Naive thymus-derived CD4-positive, alpha-beta T cell (primary cell): ENCODE data around the gene REL. TPM values are rescaled to one million over a fixed set of nuclear protein-coding genes. Genes with fewer than 3 reads are reported as not detected.

ENCODE experiments used
- ATAC-seq: fragments of 150-1000 bp; cut with Tn5 transposase; 2 replicates; pipeline ENCODE4 v1.10.0; 2021; ENCODE audit warnings: mild to moderate bottlenecking, moderate library complexity
- CTCF ChIA-PET: fragments of 350-600 bp; sonication (Branson Sonifier 250); formaldehyde crosslinking; loops from one replicate; lab custom pipeline; 2021; ENCODE audit warnings: antibody characterized with exemption; lab: Charles Lee
- POLR2A ChIA-PET: fragments of 350-600 bp; sonication (Branson Sonifier 250); formaldehyde crosslinking; loops from one replicate; lab custom pipeline; 2021; ENCODE audit warnings: antibody characterized with exemption, inconsistent platforms; lab: Charles Lee
- DNase-seq, 9 donors: peaks; one replicate each; pipeline versions ENCODE4 v3.0.0 to v3.0.0-alpha.2; 2020 to 2022; ENCODE audit warnings: mixed read lengths in 1 of 9
- H3K27ac ChIP-seq: one replicate; pipeline ENCODE4 v1.7.0; 2013; ENCODE audit warnings: mild to moderate bottlenecking, low read depth, low read length, moderate library complexity
- H3K27me3 ChIP-seq, 2 donors: one replicate each; pipeline ENCODE4 v1.7.0; 2013; ENCODE audit warnings: low read length in 2 of 2, mild to moderate bottlenecking in 2 of 2, moderate library complexity in 2 of 2; ENCODE audit not compliant: control insufficient read depth in 2 of 2, insufficient read depth in 2 of 2
- H3K36me3 ChIP-seq, 3 experiments: 1 replicate in 2 of 3; 2 replicates in 1 of 3; pipeline ENCODE4 v1.7.0; 2013; ENCODE audit warnings: low read length in 3 of 3, mild to moderate bottlenecking in 3 of 3, moderate library complexity in 1 of 3; ENCODE audit not compliant: insufficient read depth in 3 of 3, control insufficient read depth in 2 of 3
- H3K4me1 ChIP-seq, 2 donors: one replicate each; pipeline ENCODE4 v1.7.0; 2013; ENCODE audit warnings: low read length in 2 of 2, mild to moderate bottlenecking in 2 of 2, moderate library complexity in 1 of 2; ENCODE audit not compliant: control insufficient read depth in 2 of 2, insufficient read depth in 2 of 2
- H3K4me3 ChIP-seq: 2 replicates; pipeline ENCODE4 v1.7.0; 2013; ENCODE audit warnings: mild to moderate bottlenecking, low read length
- H3K9me3 ChIP-seq, 3 experiments: 1 replicate in 2 of 3; 2 replicates in 1 of 3; pipeline ENCODE4 v1.7.0; 2013; ENCODE audit warnings: low read length in 3 of 3; ENCODE audit not compliant: control insufficient read depth in 2 of 3
- H3K27ac Mint-ChIP-seq, 9 donors: one replicate each; pipeline ENCODE4 v1.8.0; 2020 to 2022; ENCODE audit warnings: mixed read lengths in 9 of 9, mild to moderate bottlenecking in 8 of 9, moderate library complexity in 5 of 9, inconsistent platforms in 2 of 9
- H3K27me3 Mint-ChIP-seq, 5 donors: one replicate each; pipeline ENCODE4 v1.8.0; 2021 to 2022; ENCODE audit warnings: mixed read lengths in 5 of 5, mild to moderate bottlenecking in 1 of 5
- H3K36me3 Mint-ChIP-seq, 5 donors: one replicate each; pipeline ENCODE4 v1.8.0; 2020 to 2022; ENCODE audit warnings: mixed read lengths in 5 of 5, mild to moderate bottlenecking in 3 of 5, inconsistent platforms in 1 of 5
- H3K4me1 Mint-ChIP-seq, 7 donors: one replicate each; pipeline ENCODE4 v1.8.0; 2020 to 2022; ENCODE audit warnings: mixed read lengths in 7 of 7, mild to moderate bottlenecking in 3 of 7, inconsistent platforms in 1 of 7
- H3K4me3 Mint-ChIP-seq, 10 donors: one replicate each; pipeline ENCODE4 v1.8.0; 2020 to 2022; ENCODE audit warnings: mild to moderate bottlenecking in 10 of 10, mixed read lengths in 10 of 10, moderate library complexity in 6 of 10, inconsistent platforms in 2 of 10
- H3K9me3 Mint-ChIP-seq, 11 donors: one replicate each; pipeline ENCODE4 v1.8.0; 2020 to 2022; ENCODE audit warnings: mixed read lengths in 11 of 11, mild to moderate bottlenecking in 4 of 11, inconsistent platforms in 1 of 11, moderate library complexity in 1 of 11
- intact Hi-C, 2 donors: fragments of 100-400 bp; cut with micrococcal nuclease; formaldehyde crosslinking; loops; one replicate each; pipeline ENCODE4 v1.15.1; 2023
- polyA plus RNA-seq, 2 donors: library from polyadenylated mRNA; unstranded; fragments of 300-500 nt; fragmentation: Illumina TruSeq; gene quantifications; one replicate each; pipeline ENCODE4 v1.2.3, GENCODE V29; 2021
- total RNA-seq, 6 experiments: library from RNA in 5 of 6; stranded (reverse) in 5 of 6; gene quantifications; 1 replicate in 5 of 6; 2 replicates in 1 of 6; pipeline ENCODE4 v1.2.3 and lab custom pipeline; 2021 to 2026

Gene REL
- total and polyA plus RNA-seq, 7 experiments from 2014 or later: 10.9 to 78.8 (median 21.8) TPM

DNA sequence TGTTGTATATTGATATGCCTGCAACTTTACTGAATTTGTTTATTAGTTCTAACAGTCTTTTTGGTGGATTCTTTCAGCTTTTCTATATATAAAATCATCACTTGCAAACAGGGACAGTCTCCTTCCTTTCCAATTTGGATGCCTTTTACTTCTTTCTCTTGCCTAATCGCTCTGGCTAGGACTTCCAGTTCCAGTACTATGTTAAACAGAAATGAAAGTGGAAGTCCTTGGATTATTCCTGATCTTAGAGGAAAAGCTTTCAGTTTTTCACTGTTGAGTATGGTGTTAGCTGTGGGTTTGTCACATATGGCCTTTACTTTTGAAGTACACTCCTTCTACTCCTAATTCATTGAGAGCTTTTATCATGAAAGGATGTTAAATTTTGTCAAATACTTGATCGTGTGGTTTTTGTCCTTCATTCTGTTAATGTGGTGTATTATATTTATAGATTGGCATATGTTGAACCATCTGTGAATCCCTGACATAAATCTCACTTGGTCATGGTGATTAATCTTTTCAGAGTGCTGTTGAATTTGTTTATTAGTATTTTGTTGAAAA lies 52.9 kb downstream of the REL start:
- no peak overlapping the region for H3K4me3 Mint-ChIP-seq
- Histone ChIP-seq H3K27ac (no peak overlapping the region), H3K36me3 (peaks cover 0 to 9% (median 0%) of the 10 kb centered on the region in 3 experiments), H3K4me1 (no peaks in the 10 kb centered on the region), H3K9me3 (no peaks in the 10 kb centered on the region), H3K4me3 (no peak overlapping the region), H3K27me3 (no peaks in the 10 kb centered on the region)
- H3K4me1 Mint-ChIP-seq: peaks cover under 1 to 21% (median 5%) of the 10 kb centered on the region in 7 donors
- intact Hi-C loops: no loop called here
- H3K27me3 Mint-ChIP-seq: no peaks in the 10 kb centered on the region
- no peak for ATAC-seq
- POLR2A ChIA-PET: interaction anchor here (1.2 kb wide), 1 partner anchor 30 kb away, joined by 3 read pairs; no protein-coding TSS in a partner anchor
- CTCF ChIA-PET: interaction anchor here (1.2 kb wide), 1 partner anchor 65 kb away, joined by 3 read pairs; no protein-coding TSS in a partner anchor
- H3K9me3 Mint-ChIP-seq: no peaks in the 10 kb centered on the region
- no peak for DNase-seq
- peaks cover 7 to 44% (median 26%) of the 10 kb centered on the region in 5 donors for H3K36me3 Mint-ChIP-seq
- peak overlapping the region in 1 of 9 donors; percentile 60 for H3K27ac Mint-ChIP-seq

DNA sequence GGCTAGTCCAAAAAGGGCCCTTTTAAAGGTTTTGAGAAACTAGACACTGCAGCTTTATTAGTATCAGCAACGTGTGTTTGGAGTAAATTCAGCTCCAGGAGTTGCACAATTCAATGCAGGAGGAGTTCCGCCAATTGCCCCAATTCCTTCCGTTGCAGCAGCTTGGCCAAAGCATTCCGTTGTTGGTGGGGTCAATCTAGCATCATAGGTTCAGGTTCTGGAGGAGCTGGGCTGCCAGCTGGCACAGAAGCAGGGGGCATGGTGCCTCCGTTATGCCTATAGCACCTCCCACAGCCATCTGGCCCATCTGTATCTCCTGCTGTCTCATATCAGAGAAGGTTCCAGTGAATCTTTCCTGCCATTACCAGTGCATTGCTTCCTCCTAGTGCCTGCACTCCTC lies 55.4 kb downstream of the REL start:
- H3K27ac ChIP-seq: no peak overlapping the region
- no peaks in the 10 kb centered on the region for H3K9me3 ChIP-seq
- peak overlapping the region in 1 of 9 donors; percentile 77 for H3K27ac Mint-ChIP-seq
- DNase-seq (no peak), ATAC-seq (no peak)
- ChIA-PET CTCF (no interaction called here), POLR2A (no interaction called here)
- no peak overlapping the region for H3K4me3 ChIP-seq
- H3K9me3 Mint-ChIP-seq: no peaks in the 10 kb centered on the region
- H3K27me3 Mint-ChIP-seq: no peaks in the 10 kb centered on the region
- intact Hi-C loops: no loop called here
- H3K4me1 ChIP-seq: no peaks in the 10 kb centered on the region
- H3K36me3 ChIP-seq: peaks cover 0 to 6% (median 0%) of the 10 kb centered on the region in 3 experiments
- no peaks in the 10 kb centered on the region for H3K27me3 ChIP-seq
- peaks cover 3 to 21% (median 5%) of the 10 kb centered on the region in 7 donors for H3K4me1 Mint-ChIP-seq
- H3K36me3 Mint-ChIP-seq: peaks cover 7 to 46% (median 24%) of the 10 kb centered on the region in 5 donors
- no peak overlapping the region for H3K4me3 Mint-ChIP-seq

DNA sequence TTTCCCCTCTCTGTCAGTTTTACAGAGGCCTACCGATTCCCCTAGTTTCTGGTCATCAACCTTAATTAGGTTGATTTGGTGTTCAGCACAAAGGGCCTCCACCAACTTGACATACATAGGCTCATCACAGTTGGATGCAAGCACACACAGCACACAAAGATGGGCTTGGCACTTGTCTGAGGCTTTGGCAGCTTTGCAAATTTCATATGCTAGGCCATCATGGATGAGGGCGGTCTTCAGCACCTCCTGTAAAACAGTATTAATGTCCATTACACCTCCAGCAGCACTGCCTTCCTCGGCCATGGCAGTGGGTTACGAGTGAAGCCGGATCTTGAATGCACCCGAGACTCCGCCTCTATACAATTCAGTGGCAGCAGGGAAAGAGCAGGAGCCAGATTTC lies 56.9 kb downstream of the REL start:
- peaks cover 3 to 21% (median 5%) of the 10 kb centered on the region in 7 donors for H3K4me1 Mint-ChIP-seq
- ChIA-PET POLR2A (no interaction called here), CTCF (no interaction called here)
- no peaks in the 10 kb centered on the region for H3K27me3 ChIP-seq
- no peaks in the 10 kb centered on the region for H3K9me3 Mint-ChIP-seq
- no peak overlapping the region for H3K4me3 ChIP-seq
- no peak overlapping the region for H3K4me3 Mint-ChIP-seq
- no peak overlapping the region for H3K27ac ChIP-seq
- no peaks in the 10 kb centered on the region for H3K4me1 ChIP-seq
- H3K27me3 Mint-ChIP-seq: no peaks in the 10 kb centered on the region
- H3K27ac Mint-ChIP-seq: peak overlapping the region in 2 of 9 donors; percentile 20 to 75
- peaks cover 4 to 39% (median 18%) of the 10 kb centered on the region in 5 donors for H3K36me3 Mint-ChIP-seq
- no peaks in the 10 kb centered on the region for H3K9me3 ChIP-seq
- intact Hi-C loops: no loop called here
- no peak for ATAC-seq
- no peak for DNase-seq
- peaks cover 0 to 6% (median 0%) of the 10 kb centered on the region in 3 experiments for H3K36me3 ChIP-seq

DNA sequence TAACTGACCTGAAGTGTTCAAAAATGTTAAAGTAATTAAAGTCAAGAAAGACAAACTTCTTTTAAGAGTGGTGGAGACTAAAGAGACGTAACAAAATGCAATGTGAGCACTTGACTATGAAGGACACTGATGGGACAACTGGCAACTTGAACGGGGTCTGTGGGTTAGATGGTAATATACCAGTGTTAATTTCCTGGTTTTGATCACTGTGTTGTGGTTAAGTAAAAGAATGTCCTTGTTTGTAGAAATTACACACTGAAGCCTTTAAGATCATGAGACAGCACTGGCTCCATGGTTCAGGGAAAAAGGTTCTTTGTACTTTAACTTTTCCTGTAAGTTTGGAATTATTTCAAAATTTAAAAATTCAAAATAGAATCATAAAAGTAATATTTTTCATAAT lies 58.2 kb downstream of the REL start:
- Mint-ChIP-seq H3K4me3 (no peak overlapping the region), H3K4me1 (peaks cover 3 to 10% (median 5%) of the 10 kb centered on the region in 7 donors), H3K9me3 (no peaks in the 10 kb centered on the region), H3K27ac (peak overlapping the region in 1 of 9 donors; percentile 2), H3K36me3 (peaks cover 4 to 50% (median 18%) of the 10 kb centered on the region in 5 donors), H3K27me3 (no peaks in the 10 kb centered on the region)
- DNase-seq (no peak), ATAC-seq (no peak)
- no peaks in the 10 kb centered on the region for H3K9me3 ChIP-seq
- H3K27ac ChIP-seq: no peak overlapping the region
- H3K36me3 ChIP-seq: peaks cover 0 to 6% (median 0%) of the 10 kb centered on the region in 3 experiments
- ChIA-PET CTCF (no interaction called here), POLR2A (no interaction called here)
- no peak overlapping the region for H3K4me3 ChIP-seq
- H3K27me3 ChIP-seq: no peaks in the 10 kb centered on the region
- intact Hi-C loops: no loop called here
- H3K4me1 ChIP-seq: no peaks in the 10 kb centered on the region

DNA sequence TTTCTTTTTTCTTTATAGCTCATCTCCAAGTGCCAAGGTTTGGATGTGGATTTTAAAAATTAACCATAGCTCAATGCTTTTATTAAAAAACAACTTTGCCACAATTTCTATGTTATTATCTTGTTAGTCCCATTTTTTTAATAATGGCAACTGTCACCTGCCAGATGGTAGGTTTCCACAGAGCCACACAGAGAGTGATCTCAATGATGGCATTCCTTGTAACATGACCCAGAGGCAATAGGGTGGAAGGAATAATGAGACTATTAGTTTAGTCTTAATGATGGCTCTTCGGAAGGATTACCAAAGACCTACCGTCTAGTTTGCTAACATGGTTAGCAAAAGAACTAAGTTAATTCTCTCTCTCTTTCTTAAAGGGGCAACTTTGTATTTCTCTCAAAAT lies 64.0 kb downstream of the REL start:
- H3K27me3 Mint-ChIP-seq: no peaks in the 10 kb centered on the region
- no peak overlapping the region for H3K4me3 ChIP-seq

DNA sequence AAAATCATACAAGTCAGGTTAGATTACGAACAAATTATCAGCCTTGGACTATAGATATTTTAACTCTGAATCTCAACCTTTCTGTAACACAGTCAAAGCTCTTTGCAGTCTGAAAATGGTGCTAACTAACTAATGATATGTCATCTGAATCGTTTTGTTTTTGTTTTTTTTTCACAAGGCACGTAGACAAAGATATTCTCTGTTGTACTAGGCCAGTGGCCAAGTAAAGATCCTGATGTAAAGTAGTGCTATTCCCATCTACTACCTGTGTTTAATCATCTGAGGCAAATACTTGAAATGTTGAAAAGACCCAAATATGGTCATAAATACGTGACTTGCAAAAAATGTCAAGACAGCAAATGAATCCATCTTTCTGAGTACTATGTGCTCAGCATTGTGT lies 65.7 kb downstream of the REL start:
- CTCF ChIA-PET: no interaction called here
- H3K4me3 Mint-ChIP-seq: no peak overlapping the region

More for the DNA sequence above, 64.0 kb downstream of the REL start:
- H3K4me1 ChIP-seq: peaks cover 0 to 8% of the 10 kb centered on the region in 2 donors
- CTCF ChIA-PET: no interaction called here
- no peak overlapping the region for H3K27ac ChIP-seq
- ATAC-seq (no peak), DNase-seq (no peak)
- H3K27ac Mint-ChIP-seq: no peak overlapping the region
- no peaks in the 10 kb centered on the region for H3K36me3 ChIP-seq
- POLR2A ChIA-PET: no interaction called here
- H3K4me3 Mint-ChIP-seq: no peak overlapping the region
- no peaks in the 10 kb centered on the region for H3K9me3 ChIP-seq
- H3K9me3 Mint-ChIP-seq: peaks cover 0 to 3% (median 0%) of the 10 kb centered on the region in 11 donors
- H3K27me3 ChIP-seq: no peaks in the 10 kb centered on the region
- H3K36me3 Mint-ChIP-seq: peaks cover 5 to 44% (median 14%) of the 10 kb centered on the region in 5 donors
- intact Hi-C loops: no loop called here
- peaks cover 0 to 10% (median 5%) of the 10 kb centered on the region in 7 donors for H3K4me1 Mint-ChIP-seq

DNA sequence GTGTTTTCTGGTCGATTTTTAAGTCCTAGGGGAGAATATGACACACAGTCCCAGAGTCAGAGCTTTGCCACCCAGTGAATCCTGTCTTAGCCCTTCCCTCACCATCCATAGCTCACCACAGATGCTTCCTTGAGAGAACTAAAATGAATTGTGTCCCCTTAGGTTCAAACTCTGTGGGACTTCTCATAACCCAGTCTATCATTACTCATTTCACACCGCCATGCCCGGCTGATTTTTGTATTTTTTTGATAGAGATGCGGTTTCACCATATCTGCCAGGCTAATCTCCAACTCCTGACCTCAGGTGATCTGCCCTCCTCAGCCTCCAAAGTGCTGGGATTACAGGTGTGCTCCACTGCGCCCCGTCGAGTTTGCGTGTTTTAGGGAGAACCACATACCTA lies 66.8 kb downstream of the REL start:
- ChIA-PET POLR2A (no interaction called here), CTCF (no interaction called here)
- H3K4me1 ChIP-seq: peaks cover 0 to 8% of the 10 kb centered on the region in 2 donors
- no peak overlapping the region for H3K4me3 ChIP-seq
- H3K27ac ChIP-seq: no peak overlapping the region
- intact Hi-C loops: no loop called here
- H3K9me3 ChIP-seq: no peaks in the 10 kb centered on the region
- peaks cover 0 to 3% (median 0%) of the 10 kb centered on the region in 11 donors for H3K9me3 Mint-ChIP-seq
- H3K4me1 Mint-ChIP-seq: peaks cover 0 to 10% (median 5%) of the 10 kb centered on the region in 7 donors
- H3K36me3 ChIP-seq: no peaks in the 10 kb centered on the region
- H3K27ac Mint-ChIP-seq: no peak overlapping the region
- H3K4me3 Mint-ChIP-seq: no peak overlapping the region
- no peak for DNase-seq
- no peaks in the 10 kb centered on the region for H3K27me3 ChIP-seq
- no peak for ATAC-seq
- H3K27me3 Mint-ChIP-seq: no peaks in the 10 kb centered on the region
- peaks cover 6 to 53% (median 16%) of the 10 kb centered on the region in 5 donors for H3K36me3 Mint-ChIP-seq

More for the DNA sequence above, 65.7 kb downstream of the REL start:
- Mint-ChIP-seq H3K27me3 (no peaks in the 10 kb centered on the region), H3K36me3 (peaks cover 5 to 51% (median 14%) of the 10 kb centered on the region in 5 donors), H3K27ac (no peak overlapping the region), H3K4me1 (peaks cover 0 to 10% (median 5%) of the 10 kb centered on the region in 7 donors), H3K9me3 (peaks cover 0 to 3% (median 0%) of the 10 kb centered on the region in 11 donors)
- Histone ChIP-seq H3K27ac (no peak overlapping the region), H3K4me1 (peaks cover 0 to 8% of the 10 kb centered on the region in 2 donors), H3K27me3 (no peaks in the 10 kb centered on the region), H3K4me3 (no peak overlapping the region), H3K36me3 (no peaks in the 10 kb centered on the region), H3K9me3 (no peaks in the 10 kb centered on the region)
- intact Hi-C loops: no loop called here
- DNase-seq: no peak
- POLR2A ChIA-PET: no interaction called here
- no peak for ATAC-seq
